ENCODE results near the gene STAT4. TPM values are rescaled to one million over a fixed set of nuclear protein-coding genes. Genes with fewer than 3 reads are reported as not detected.

Gene STAT4
- total RNA-seq, 1 experiment from 2014 or later, result 10.4 TPM

- no peak for DNase-seq (ENCODE audit: extremely low read depth, low read depth)
Observed at GRCh38 chr2:191103774-191104173, 47.0 kb downstream of the STAT4 start.

GRCh38 chr2:191100216-191100615, 50.6 kb downstream of the STAT4 start:
- no peak for DNase-seq (ENCODE audit: extremely low read depth, low read depth)

DNA sequence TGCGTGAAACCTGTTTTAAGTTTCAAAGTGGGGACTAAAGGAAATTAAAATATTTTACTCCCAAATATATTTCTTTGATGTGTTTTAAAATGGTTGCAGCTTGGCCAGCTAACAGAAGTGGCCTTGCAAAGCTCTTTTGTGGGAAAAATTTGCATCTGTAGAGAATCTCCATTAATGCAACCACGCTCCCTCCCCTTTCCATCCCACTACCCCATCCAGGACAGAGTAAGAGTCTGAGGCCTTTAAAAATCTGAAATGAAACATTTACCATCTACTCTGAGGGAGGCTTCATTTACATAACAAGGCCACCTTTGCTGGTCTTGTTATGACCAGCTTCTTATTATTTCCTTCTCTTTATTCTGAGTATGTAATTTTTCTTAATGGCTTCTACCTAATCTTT, 63.5 kb downstream of the STAT4 start:
- no peak for DNase-seq (ENCODE audit: extremely low read depth, low read depth)

DNA sequence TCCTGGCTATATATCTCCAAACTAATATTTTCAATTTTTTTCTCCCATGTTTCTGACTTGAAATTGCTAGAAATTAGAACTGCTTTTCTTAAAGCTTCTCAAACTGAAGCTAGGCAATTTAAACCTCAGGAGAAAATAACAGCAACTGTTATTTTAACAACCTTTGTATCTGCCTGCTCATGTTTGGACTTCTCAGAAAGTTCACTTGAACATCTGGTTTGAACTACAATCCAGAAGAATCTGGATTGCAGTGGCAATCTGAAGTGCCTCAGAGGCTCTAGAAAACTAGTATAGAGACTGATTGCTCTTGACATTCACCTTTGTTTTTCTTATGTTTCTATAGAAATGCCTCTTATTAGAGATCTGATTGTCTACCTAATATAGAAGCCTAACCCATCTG, 64.1 kb downstream of the STAT4 start:
- DNase-seq (ENCODE audit: extremely low read depth, low read depth), result no peak

GRCh38 chr2:191083540-191083939, 67.3 kb downstream of the STAT4 start:
- DNase-seq (ENCODE audit: extremely low read depth, low read depth), result no peak

DNA sequence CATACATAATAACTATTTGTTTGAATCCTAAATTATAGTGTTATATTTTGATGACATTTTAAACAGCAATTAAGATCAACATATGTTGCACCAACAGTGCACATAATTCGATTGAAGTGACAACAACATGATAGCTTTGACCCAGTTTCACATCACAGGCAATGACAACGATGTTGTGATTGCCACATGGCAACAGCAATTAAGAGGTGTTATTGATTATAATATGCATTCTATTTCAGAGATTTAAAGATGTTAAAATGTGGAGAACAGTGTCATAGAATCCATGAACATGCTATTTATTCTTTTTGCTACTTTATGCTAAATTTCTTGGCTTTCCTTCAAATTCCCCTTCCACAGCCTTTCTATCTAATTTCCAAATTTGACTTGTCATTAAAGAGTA, 68.5 kb downstream of the STAT4 start:
- DNase-seq (ENCODE audit: extremely low read depth, low read depth), result no peak

DNA sequence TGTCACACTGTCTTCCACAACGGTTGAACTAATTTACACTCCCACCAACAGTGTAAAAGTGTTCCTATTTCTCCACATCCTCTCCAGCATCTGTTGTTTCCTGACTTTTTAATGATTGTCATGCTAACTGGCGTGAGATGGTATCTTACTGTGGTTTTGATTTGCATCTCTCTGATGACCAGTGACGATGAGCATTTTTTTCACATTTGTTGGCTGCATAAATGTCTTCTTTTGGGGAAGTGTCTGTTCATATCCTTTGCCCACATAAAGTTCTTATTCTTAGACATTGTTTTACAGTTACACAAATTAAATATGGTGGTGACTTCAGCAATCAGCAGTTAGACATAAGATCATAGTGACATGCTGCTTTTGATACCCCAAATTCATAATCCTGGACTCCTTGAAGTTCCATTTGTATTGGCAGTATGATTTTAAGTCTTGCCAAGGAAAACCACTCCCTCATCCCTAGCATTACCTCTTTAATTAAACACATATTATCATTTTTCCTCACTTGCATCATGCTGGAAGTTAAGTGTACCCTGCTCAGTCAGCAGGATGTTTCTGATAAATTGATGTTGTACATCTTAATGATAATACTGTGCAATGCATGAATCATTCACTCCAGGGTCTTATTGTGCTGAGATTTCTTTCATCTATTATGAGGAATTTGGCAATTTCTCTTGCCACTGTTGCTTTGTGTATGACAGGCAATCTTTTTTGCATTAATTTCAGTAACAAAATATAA, 69.2 kb downstream of the STAT4 start:
- DNase-seq (ENCODE audit: extremely low read depth, low read depth), result no peak

GRCh38 chr2:191078165-191078867, 72.5 kb downstream of the STAT4 start:
- no peak for DNase-seq (ENCODE audit: extremely low read depth, low read depth)

DNA sequence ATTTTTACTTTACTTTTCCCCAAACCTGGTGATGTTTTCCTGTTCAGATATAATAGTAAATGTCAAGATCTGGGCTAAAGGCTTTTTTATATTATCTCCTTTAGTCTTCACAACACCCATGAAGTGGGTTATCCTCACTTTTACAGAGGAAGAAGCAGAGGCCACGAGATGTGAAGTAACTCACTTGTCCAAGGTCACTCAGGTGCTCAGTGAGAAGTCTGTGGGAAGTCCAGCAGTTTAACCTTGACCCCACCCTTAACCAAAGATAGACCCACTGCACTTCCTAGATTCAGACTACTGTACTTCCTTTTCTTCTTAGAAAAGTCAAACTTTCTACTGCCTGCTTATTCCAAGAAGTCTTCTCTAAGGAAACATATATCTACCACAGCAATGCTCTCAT, 80.5 kb downstream of the STAT4 start:
- DNase-seq (ENCODE audit: extremely low read depth, low read depth), result no peak

DNA sequence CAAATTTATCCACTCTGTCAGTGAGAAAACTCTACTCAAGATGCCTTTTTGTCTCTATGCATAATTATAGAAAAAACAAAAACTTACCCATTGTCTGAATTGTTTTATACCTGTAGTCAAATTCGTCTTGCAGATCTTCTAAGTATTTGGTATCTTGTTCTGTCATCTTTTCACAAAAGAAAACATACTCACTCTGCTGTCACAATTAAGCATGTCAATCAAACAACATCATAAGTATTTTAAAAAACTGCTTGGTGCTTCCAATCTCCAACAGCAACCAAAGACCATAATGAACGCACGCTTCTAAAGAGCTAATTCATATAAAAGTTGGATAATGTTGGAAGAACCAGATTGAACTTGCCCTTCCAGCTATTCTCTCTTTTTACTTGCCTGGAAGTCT, 81.2 kb downstream of the STAT4 start:
- DNase-seq (ENCODE audit: extremely low read depth, low read depth), result no peak

- no peak for DNase-seq (ENCODE audit: extremely low read depth, low read depth)
Observed at GRCh38 chr2:191066919-191067233, 83.9 kb downstream of the STAT4 start.

GRCh38 chr2:191066197-191066918, 84.4 kb downstream of the STAT4 start:
- DNase-seq (ENCODE audit: extremely low read depth, low read depth), result no peak

DNA sequence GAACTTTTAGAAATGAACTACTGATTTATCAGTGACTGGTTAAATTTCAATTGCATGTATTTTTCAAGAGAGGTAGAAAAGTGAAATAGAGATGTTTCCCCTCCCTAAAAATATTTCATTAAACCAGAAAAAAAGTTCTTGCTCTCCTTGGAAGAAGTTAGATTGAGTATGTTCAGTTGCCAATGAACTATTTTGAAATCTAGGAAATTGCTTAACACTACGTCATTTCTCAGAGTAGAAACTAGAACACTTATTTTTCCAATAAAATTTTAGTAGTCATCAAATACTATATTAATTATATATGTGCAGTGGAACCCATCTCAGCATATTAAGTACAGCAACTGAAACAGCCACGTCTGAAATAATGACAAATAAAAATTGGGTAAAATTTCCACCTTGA, 85.0 kb downstream of the STAT4 start:
- DNase-seq (ENCODE audit: extremely low read depth, low read depth), result no peak

- DNase-seq (ENCODE audit: extremely low read depth, low read depth), result no peak
Observed at GRCh38 chr2:191064590-191064989, 86.2 kb downstream of the STAT4 start.

DNA sequence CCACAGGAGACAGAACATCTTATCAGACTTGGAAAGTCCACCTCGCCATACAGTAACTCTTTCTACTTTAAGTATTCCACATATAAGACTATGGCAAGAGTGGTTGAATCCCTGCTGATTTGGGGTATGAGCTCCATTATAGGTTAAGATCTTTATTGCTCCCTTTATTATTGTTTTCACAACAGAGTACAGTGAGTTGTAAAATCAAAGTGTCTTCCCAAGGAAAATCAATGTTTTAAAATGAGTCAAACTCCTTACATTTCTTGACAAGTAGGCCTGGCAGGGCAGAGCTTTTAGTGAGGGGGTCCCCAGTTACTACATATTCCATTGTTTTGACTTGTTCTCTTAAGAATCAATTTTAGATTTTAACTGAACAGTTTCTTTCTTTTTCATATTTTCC, 87.2 kb downstream of the STAT4 start:
- DNase-seq (ENCODE audit: extremely low read depth, low read depth), result no peak

- no peak for DNase-seq (ENCODE audit: extremely low read depth, low read depth)
Observed at GRCh38 chr2:191061381-191061980, 89.3 kb downstream of the STAT4 start.

DNA sequence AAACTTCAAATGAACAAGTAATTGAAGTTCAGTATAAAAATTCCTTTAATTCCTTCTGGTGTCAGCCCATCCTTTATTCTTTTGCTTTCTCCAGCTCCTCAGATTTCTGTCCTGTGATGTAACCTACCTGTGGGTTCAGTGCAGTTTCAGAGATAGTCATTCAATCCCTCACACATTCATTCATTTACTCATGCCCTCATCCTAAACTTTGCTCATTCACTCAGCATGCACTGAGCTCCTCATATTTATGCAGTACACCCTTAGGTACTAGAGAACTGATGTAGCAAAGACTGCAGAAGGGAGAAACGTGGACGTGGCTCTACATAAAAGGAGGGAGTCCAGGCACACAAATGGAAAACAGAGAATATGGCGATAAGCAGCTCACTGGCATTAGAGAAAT, 91.5 kb downstream of the STAT4 start:
- no peak for DNase-seq (ENCODE audit: extremely low read depth, low read depth)

GRCh38 chr2:191056228-191056627, 94.6 kb downstream of the STAT4 start:
- no peak for DNase-seq (ENCODE audit: extremely low read depth, low read depth)

DNA sequence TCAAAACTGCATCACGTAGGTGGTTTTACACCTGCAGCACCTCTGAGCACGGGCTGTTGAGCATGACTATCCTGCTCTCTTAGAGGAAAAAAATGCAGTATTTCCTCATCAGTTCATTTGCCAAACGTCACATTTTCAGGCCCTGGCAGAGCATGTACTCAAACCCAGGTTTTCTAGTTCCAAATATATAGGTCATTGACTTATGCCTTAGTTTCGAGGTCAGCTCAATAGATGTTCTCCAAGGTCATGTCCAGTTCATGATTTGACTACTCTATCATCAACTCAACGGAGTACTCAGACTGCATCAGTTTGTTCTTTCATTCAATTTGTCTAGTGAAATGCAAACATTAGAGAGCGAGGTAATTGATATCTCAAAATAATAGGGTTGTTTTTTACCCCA, 97.5 kb downstream of the STAT4 start:
- DNase-seq (ENCODE audit: extremely low read depth, low read depth), result no peak

- DNase-seq (ENCODE audit: extremely low read depth, low read depth), result peak; percentile 66
Observed at GRCh38 chr2:191051825-191052778, 98.7 kb downstream of the STAT4 start.

All from NCI-H460 (cell line).